PC-9 (cell line): Measurements from ENCODE around the gene TNPO2. TPM values are rescaled to one million over a fixed set of nuclear protein-coding genes. Genes with fewer than 3 reads are reported as not detected.
A peak's percentile ranks its signal among the peaks of the same experiment; 100 is the strongest.

ENCODE experiments used
- BruUV-seq: library from RNA; stranded (reverse); fragments of 400-500 nt; replicated peaks from 2 replicates; lab custom pipeline; 2021; lab: Mats Ljungman, UMichigan
- CTCF ChIA-PET: fragments of 300-600 bp; sonication (Branson Sonifier 250); formaldehyde crosslinking; loops from one replicate; lab custom pipeline; 2022; ENCODE audit warnings: antibody characterized with exemption; lab: Charles Lee
- POLR2A ChIA-PET: fragments of 300-600 bp; sonication (Branson Sonifier 250); formaldehyde crosslinking; loops from one replicate; lab custom pipeline; 2022; ENCODE audit warnings: antibody characterized with exemption; ENCODE audit not compliant: unreplicated experiment; lab: Charles Lee
- DNase-seq, 2 experiments: peaks; one replicate each; pipeline versions ENCODE4 v3.0.0 to v3.0.0-alpha.2; 2015 to 2022; ENCODE audit warnings: mixed read lengths in 1 of 2
- H2AFZ ChIP-seq: fragments of 200-600 bp; sonication (generic); 2 replicates; pipeline ENCODE4 v1.8.1; 2017; ENCODE audit warnings: antibody characterized with exemption
- H3F3A ChIP-seq: fragments of 200-600 bp; sonication (generic); 2 replicates; pipeline ENCODE4 v1.8.1; 2017; ENCODE audit warnings: antibody characterized with exemption, mild to moderate bottlenecking, low read depth; ENCODE audit not compliant: insufficient read depth
- H3K27ac ChIP-seq: fragments of 200-600 bp; sonication (generic); 2 replicates; pipeline ENCODE4 v1.6.1; 2016; ENCODE audit warnings: mixed run types
- H3K27me3 ChIP-seq: fragments of 200-600 bp; sonication (generic); 2 replicates; pipeline ENCODE4 v1.6.1; 2016; ENCODE audit warnings: low read depth, mixed run types; ENCODE audit not compliant: insufficient read depth
- H3K36me3 ChIP-seq: fragments of 200-600 bp; sonication (generic); 2 replicates; pipeline ENCODE4 v1.6.1; 2016; ENCODE audit warnings: low read depth, mixed run types
- H3K4me1 ChIP-seq: fragments of 200-600 bp; sonication (generic); replicated peaks from 2 replicates; pipeline ENCODE4 v1.6.1; 2016; ENCODE audit warnings: mixed run types; ENCODE audit not compliant: insufficient read depth
- H3K4me2 ChIP-seq: fragments of 200-600 bp; sonication (generic); 2 replicates; pipeline ENCODE4 v1.6.1; 2017; ENCODE audit warnings: mixed run types
- H3K4me3 ChIP-seq: fragments of 200-600 bp; sonication (generic); 2 replicates; pipeline ENCODE4 v1.6.1; 2016; ENCODE audit warnings: mixed run types
- H3K79me2 ChIP-seq: fragments of 200-600 bp; sonication (generic); 2 replicates; pipeline ENCODE4 v1.6.1; 2017; ENCODE audit warnings: low read depth, mixed run types
- H3K9me2 ChIP-seq: fragments of 200-600 bp; sonication (generic); 2 replicates; pipeline ENCODE4 v1.8.1; 2017; ENCODE audit warnings: mild to moderate bottlenecking; ENCODE audit not compliant: insufficient read depth
- H3K9me3 ChIP-seq: fragments of 200-600 bp; sonication (generic); 2 replicates; pipeline ENCODE4 v1.8.1; 2016; ENCODE audit warnings: low read depth; ENCODE audit not compliant: insufficient read depth
- H4K20me1 ChIP-seq: fragments of 200-600 bp; sonication (generic); 2 replicates; pipeline ENCODE4 v1.8.1; 2017; ENCODE audit not compliant: insufficient read depth
- EZH2 ChIP-seq: fragments of 200-600 bp; sonication (generic); IDR thresholded peaks from 2 replicates; pipeline ENCODE4 v1.8.0; 2017; ENCODE audit warnings: antibody characterized with exemption, low read depth
- intact Hi-C: fragments of 100-400 bp; cut with micrococcal nuclease; formaldehyde crosslinking; loops from one replicate; pipeline ENCODE4 v1.10.0; 2022; ENCODE audit not compliant: unreplicated experiment
- total RNA-seq: library from RNA; stranded (reverse); gene quantifications from 2 replicates; pipeline ENCODE4 v1.2.3, GENCODE V29; 2021
- TF ChIP-seq, protein P1 (sequence below): fragments of 200-600 bp; sonication (generic); conservative IDR thresholded peaks from 2 replicates; pipeline ENCODE4 v1.6.1; 2017; ENCODE audit warnings: mixed run types, antibody characterized with exemption, mild to moderate bottlenecking, moderate library complexity

Gene TNPO2
- total RNA-seq, 1 experiment from 2014 or later: 77.5 TPM

DNA sequence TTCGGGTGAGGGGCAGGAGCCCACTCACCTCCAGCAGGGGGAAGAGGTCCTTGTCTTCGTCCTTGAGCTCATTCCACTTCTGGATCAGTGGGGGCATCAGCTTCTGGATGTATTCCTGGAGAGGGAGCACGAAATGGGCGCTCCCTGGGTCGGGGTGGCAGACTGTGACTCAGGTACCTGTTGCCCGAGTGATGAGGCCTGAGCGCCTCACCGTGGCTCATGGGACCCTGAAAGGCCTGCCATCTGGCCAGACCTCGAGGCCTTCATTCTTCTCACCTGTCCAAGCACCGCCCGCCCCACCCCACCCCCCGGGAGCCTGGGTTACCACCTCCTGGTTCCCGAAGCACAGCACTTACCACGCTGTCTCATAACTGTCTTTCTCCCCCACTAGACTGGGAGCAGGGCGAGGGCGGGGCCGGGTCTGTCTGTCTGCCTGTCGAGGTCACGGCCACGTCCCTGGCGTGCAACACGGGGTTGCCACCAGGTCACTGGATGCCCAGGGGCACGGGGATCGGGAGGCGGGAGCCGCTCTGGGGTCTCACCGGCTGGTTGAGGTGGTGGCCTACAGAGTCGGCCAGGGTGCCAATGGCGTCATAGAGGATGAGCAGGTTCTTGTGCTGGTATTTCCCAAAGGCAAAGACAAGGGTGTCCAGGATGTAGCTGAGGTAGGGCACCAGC is 17.9 kb downstream of the TNPO2 start:
- POLR2A ChIA-PET: no interaction called here
- H3K36me3 ChIP-seq: peaks cover 47% of the 10 kb centered on the region

DNA sequence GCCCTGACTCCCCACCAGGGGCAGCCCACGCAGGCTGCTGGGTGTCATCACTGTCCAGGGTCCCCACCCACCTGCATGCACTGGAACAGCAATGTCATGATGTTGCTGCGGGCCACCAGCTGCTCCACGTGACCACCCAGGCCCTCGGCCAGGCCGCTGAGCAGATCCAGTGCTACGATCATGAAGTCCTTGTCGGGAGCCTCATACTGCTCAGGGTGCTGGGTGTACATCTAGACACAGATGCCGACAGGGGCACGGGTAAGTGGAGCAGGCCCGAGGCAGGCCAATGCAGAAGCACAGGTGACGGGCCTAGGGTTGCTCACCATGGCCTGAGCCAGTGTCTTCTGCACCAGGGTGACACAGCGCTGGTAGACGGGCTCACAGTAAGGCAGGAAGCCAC is 18.6 kb downstream of the TNPO2 start:
- BruUV-seq: no TSS peak
- peaks cover 27% of the 10 kb centered on the region for H3F3A ChIP-seq
- H4K20me1 ChIP-seq: peaks cover 18% of the 10 kb centered on the region; the same call in 1 of the 2 replicates
- no peak for TF ChIP-seq EZH2
- TF ChIP-seq, protein P1, sequence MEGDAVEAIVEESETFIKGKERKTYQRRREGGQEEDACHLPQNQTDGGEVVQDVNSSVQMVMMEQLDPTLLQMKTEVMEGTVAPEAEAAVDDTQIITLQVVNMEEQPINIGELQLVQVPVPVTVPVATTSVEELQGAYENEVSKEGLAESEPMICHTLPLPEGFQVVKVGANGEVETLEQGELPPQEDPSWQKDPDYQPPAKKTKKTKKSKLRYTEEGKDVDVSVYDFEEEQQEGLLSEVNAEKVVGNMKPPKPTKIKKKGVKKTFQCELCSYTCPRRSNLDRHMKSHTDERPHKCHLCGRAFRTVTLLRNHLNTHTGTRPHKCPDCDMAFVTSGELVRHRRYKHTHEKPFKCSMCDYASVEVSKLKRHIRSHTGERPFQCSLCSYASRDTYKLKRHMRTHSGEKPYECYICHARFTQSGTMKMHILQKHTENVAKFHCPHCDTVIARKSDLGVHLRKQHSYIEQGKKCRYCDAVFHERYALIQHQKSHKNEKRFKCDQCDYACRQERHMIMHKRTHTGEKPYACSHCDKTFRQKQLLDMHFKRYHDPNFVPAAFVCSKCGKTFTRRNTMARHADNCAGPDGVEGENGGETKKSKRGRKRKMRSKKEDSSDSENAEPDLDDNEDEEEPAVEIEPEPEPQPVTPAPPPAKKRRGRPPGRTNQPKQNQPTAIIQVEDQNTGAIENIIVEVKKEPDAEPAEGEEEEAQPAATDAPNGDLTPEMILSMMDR: no peak
- intact Hi-C loops: no loop called here
- H3K9me2 ChIP-seq: no peaks in the 10 kb centered on the region
- H3K79me2 ChIP-seq: no peaks in the 10 kb centered on the region
- no peaks in the 10 kb centered on the region for H3K4me1 ChIP-seq
- H3K4me2 ChIP-seq: no peak overlapping the region
- H3K4me3 ChIP-seq: no peak overlapping the region
- ChIA-PET POLR2A (no interaction called here), CTCF (no interaction called here)
- H2AFZ ChIP-seq: no peak overlapping the region
- no peak for DNase-seq
- no peaks in the 10 kb centered on the region for H3K9me3 ChIP-seq
- H3K27ac ChIP-seq: no peak overlapping the region
- no peaks in the 10 kb centered on the region for H3K27me3 ChIP-seq
- peaks cover 45% of the 10 kb centered on the region for H3K36me3 ChIP-seq

More for the DNA sequence above, 17.9 kb downstream of the TNPO2 start:
- Histone ChIP-seq H3K9me3 (no peaks in the 10 kb centered on the region), H3F3A (peaks cover 31% of the 10 kb centered on the region), H3K4me2 (no peak overlapping the region), H3K27me3 (no peaks in the 10 kb centered on the region), H4K20me1 (peaks cover 18% of the 10 kb centered on the region), H2AFZ (no peak overlapping the region), H3K9me2 (no peaks in the 10 kb centered on the region), H3K27ac (no peak overlapping the region), H3K4me3 (no peak overlapping the region), H3K4me1 (no peaks in the 10 kb centered on the region), H3K79me2 (no peaks in the 10 kb centered on the region)
- no TSS peak for BruUV-seq
- intact Hi-C loops: no loop called here
- CTCF ChIA-PET: no interaction called here
- DNase-seq: no peak
- no peak for TF ChIP-seq EZH2
- TF ChIP-seq, protein P1: no peak

DNA sequence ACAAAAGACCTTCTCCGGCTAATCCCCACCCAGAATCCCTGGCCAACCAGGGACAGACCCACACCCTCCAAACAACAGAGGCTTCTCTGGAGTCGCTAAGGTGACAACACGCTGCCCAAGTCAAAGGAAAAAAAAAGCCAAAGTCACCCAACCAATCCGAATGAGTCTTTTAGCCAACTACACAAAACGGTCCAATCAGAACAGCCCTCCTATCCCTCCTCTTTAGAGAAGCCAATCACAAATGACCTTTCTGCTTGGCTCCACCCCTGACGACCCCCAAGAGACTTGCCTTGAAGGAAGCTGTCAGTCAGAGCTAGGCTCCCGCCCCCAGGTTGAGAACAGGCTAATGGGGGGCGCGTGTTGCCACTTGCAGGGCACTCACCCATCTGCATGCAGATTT is 20.7 kb downstream of the TNPO2 start:
- H3K27me3 ChIP-seq: no peaks in the 10 kb centered on the region
- H3K9me2 ChIP-seq: no peaks in the 10 kb centered on the region
- H3F3A ChIP-seq: peaks cover 40% of the 10 kb centered on the region
- no peak overlapping the region for H3K27ac ChIP-seq
- no peak overlapping the region for H3K4me3 ChIP-seq
- DNase-seq: peak in 1 of 2 experiments; percentile 38
- H4K20me1 ChIP-seq: peaks cover 18% of the 10 kb centered on the region; the same call in 1 of the 2 replicates
- TF ChIP-seq, protein P1: no peak
- TF ChIP-seq EZH2: no peak
- intact Hi-C loops: no loop called here
- ChIA-PET CTCF (no interaction called here), POLR2A (no interaction called here)
- no TSS peak for BruUV-seq
- no peak overlapping the region for H3K4me2 ChIP-seq
- no peaks in the 10 kb centered on the region for H3K4me1 ChIP-seq
- no peaks in the 10 kb centered on the region for H3K79me2 ChIP-seq
- H3K9me3 ChIP-seq: no peaks in the 10 kb centered on the region
- no peak overlapping the region for H2AFZ ChIP-seq
- peaks cover 38% of the 10 kb centered on the region for H3K36me3 ChIP-seq
